ENCODE data around the gene TEAD2. TPM values are rescaled to one million over a fixed set of nuclear protein-coding genes. Genes with fewer than 3 reads are reported as not detected.

TEAD2 gene
- total and polyA plus RNA-seq, 9 of the 15 experiments (the other 6 are each of a cell fraction or from before 2014, with no cell fraction given), result 1.6 to 27.0 (median 13.9) TPM

- DNase-seq (ENCODE audit: extremely low read depth in 1 of 4, low spot score in 3 of 4), result no peak
- no TSS peak for BruUV-seq (replicated peaks)
- Histone ChIP-seq H3K4me3 (no peak overlapping the region), H3K9me1 (ENCODE audit: control insufficient read depth, insufficient read depth, low read length) (no peaks in the 10 kb centered on the region), H3K9me3 (replicated peaks; ENCODE audit: control insufficient read depth, insufficient read depth, low read depth, low read length) (peaks cover 7% of the 10 kb centered on the region; the same call in 1 of the 2 replicates), H3K9ac (ENCODE audit: insufficient read depth in 1 of 2, low read depth in 2 of 2, low read length in 2 of 2) (no peak overlapping the region), H3K36me3 (ENCODE audit: control insufficient read depth, insufficient read depth, low read length) (no peaks in the 10 kb centered on the region), H3K27me3 (ENCODE audit: control insufficient read depth in 2 of 2, insufficient read depth in 2 of 2, low read length in 2 of 2) (no peaks in the 10 kb centered on the region), H4K20me1 (replicated peaks; ENCODE audit: control insufficient read depth, insufficient read depth, low read length) (no peaks in the 10 kb centered on the region), H3K79me2 (ENCODE audit: control insufficient read depth, insufficient read depth, low read length) (no peaks in the 10 kb centered on the region), H3K27ac (ENCODE audit: extremely low read depth, low read depth, low read length) (no peak overlapping the region), H3K4me1 (replicated peaks in 1 of 2; ENCODE audit: control insufficient read depth in 2 of 2, insufficient read depth in 2 of 2, low read length in 2 of 2) (peaks cover 7 to 20% of the 10 kb centered on the region in 2 experiments), H3K4me2 (ENCODE audit: insufficient read depth, low read length) (no peak overlapping the region), H2AFZ (ENCODE audit: low read depth, low read length) (no peak overlapping the region)
- 47% methylated on average over 5 of the region's 5 CpGs for WGBS (ENCODE audit: insufficient coverage, low coverage, missing lambda C conversion rate)
- ChIA-PET POLR2A (no interaction called here), CTCF (ENCODE audit: low intra/inter-chr PET ratio) (no interaction called here)
- no peak for ATAC-seq
- no peak for FAIRE-seq
- intact Hi-C loops (cut with micrococcal nuclease), result no loop called here
- in situ Hi-C loops (cut with MboI), result no loop called here
- TF ChIP-seq RBM17 (IDR thresholded peaks at IDR 0.05; ENCODE audit: borderline replicate concordance, low read depth, low read length), result no peak
- no peak for TF ChIP-seq ZFP91 (CRISPR knock-in tag; IDR thresholded peaks at IDR 0.05)
- no peak for TF ChIP-seq NCOA2 (IDR thresholded peaks at IDR 0.05; ENCODE audit: partially characterized antibody in 2 of 2)
- 0 out of 2 replicates have a peak, but pooled peaks have one; percentile 36 for TF ChIP-seq SPI1 (IDR thresholded peaks at IDR 0.05; ENCODE audit: borderline replicate concordance, low read depth, low read length)
- no peak for TF ChIP-seq PML (IDR thresholded peaks at IDR 0.05; ENCODE audit: low read length)
- no peak for TF ChIP-seq ELF4 (CRISPR knock-in tag; IDR thresholded peaks at IDR 0.05)
- no peak for TF ChIP-seq TEAD4 (IDR thresholded peaks at IDR 0.05; ENCODE audit: low read length)
- no peak for TF ChIP-seq TEAD4 (CRISPR knock-in tag; IDR thresholded peaks at IDR 0.05; ENCODE audit: borderline replicate concordance)
- TF ChIP-seq KLF10 (CRISPR knock-in tag; IDR thresholded peaks at IDR 0.05), result no peak
- TF ChIP-seq SMAD1 (IDR thresholded peaks at IDR 0.05; ENCODE audit: low read depth, low read length, partially characterized antibody), result no peak
- no peak for TF ChIP-seq SUPT5H (IDR thresholded peaks at IDR 0.05)
- no peak for TF ChIP-seq TCF15 (CRISPR knock-in tag; IDR thresholded peaks at IDR 0.05)
- no peak for TF ChIP-seq CREM (IDR thresholded peaks at IDR 0.05; ENCODE audit: low read depth)
- no peak for TF ChIP-seq BCL6 (CRISPR knock-in tag; IDR thresholded peaks at IDR 0.05)
- TF ChIP-seq HMG20B (CRISPR knock-in tag; IDR thresholded peaks at IDR 0.05), result no peak
- TF ChIP-seq NONO (IDR thresholded peaks at IDR 0.05; ENCODE audit: low read depth in 2 of 2, low read length in 1 of 2), result no peak
- TF ChIP-seq DIDO1 (tag; IDR thresholded peaks at IDR 0.05; ENCODE audit: low read depth), result no peak
- TF ChIP-seq SREBF1 (IDR thresholded peaks at IDR 0.05; ENCODE audit: borderline replicate concordance, low read depth, low read length), result no peak
- TF ChIP-seq HBP1 (CRISPR knock-in tag; IDR thresholded peaks at IDR 0.05), result no peak
- no peak for TF ChIP-seq RBM22 (IDR thresholded peaks at IDR 0.05; ENCODE audit: low read depth, low read length, poor library complexity, severe bottlenecking)
Measured at GRCh38 chr19:49368711-49369358, 6.6 kb upstream of the TEAD2 start.

All from K562 (cell line).